Kidney capillary endothelial cell (primary cell): ENCODE results near the gene SLC6A12.

Experiments
- DNase-seq: peaks from one replicate; pipeline ENCODE4 v3.0.0-alpha.2; 2018; ENCODE audit warnings: low spot score

Gene SLC6A12

GRCh38 chr12:163406-163986 lies 50.5 kb downstream of the SLC6A12 start:
- DNase-seq: no peak

- no peak for DNase-seq
These were observed 51.3 kb downstream of the SLC6A12 start for GRCh38 chr12:162467-163307.

GRCh38 chr12:161823-162222 lies 52.1 kb downstream of the SLC6A12 start:
- no peak for DNase-seq

GRCh38 chr12:160858-161257 lies 53.1 kb downstream of the SLC6A12 start:
- DNase-seq: no peak

- DNase-seq: no peak
These were observed 54.7 kb downstream of the SLC6A12 start for GRCh38 chr12:159156-159782.

- no peak for DNase-seq
These were observed 56.3 kb downstream of the SLC6A12 start for GRCh38 chr12:157644-158043.

GRCh38 chr12:156945-157344 lies 57.0 kb downstream of the SLC6A12 start:
- no peak for DNase-seq

- DNase-seq: no peak
These were observed 58.3 kb downstream of the SLC6A12 start for GRCh38 chr12:155646-156045.

- DNase-seq: no peak
These were observed 59.0 kb downstream of the SLC6A12 start for GRCh38 chr12:155006-155405.

GRCh38 chr12:154058-154457 lies 59.9 kb downstream of the SLC6A12 start:
- DNase-seq: no peak

- DNase-seq: peak; percentile 40
These were observed 60.7 kb downstream of the SLC6A12 start for GRCh38 chr12:153080-153746.

- DNase-seq: no peak
These were observed 61.5 kb downstream of the SLC6A12 start for GRCh38 chr12:152440-152839.

- DNase-seq: no peak
These were observed 62.4 kb downstream of the SLC6A12 start for GRCh38 chr12:151579-151978.

- DNase-seq: no peak
These were observed 65.1 kb downstream of the SLC6A12 start for GRCh38 chr12:148676-149416.

- no peak for DNase-seq
These were observed 66.7 kb downstream of the SLC6A12 start for GRCh38 chr12:147242-147641.

GRCh38 chr12:145369-145960 lies 68.5 kb downstream of the SLC6A12 start:
- DNase-seq: no peak

GRCh38 chr12:144650-145284 lies 69.2 kb downstream of the SLC6A12 start:
- no peak for DNase-seq

- DNase-seq: no peak
These were observed 69.8 kb downstream of the SLC6A12 start for GRCh38 chr12:143964-144649.

GRCh38 chr12:140162-140561 lies 73.8 kb downstream of the SLC6A12 start:
- DNase-seq: no peak
